ENCODE data around the gene MACROD1. TPM values are rescaled to one million over a fixed set of nuclear protein-coding genes. Genes with fewer than 3 reads are reported as not detected.

Gene MACROD1
- total and polyA plus RNA-seq, 2 of the 13 experiments (the other 11 are each of a cell fraction or from before 2014, with no cell fraction given): 23.1 to 34.5 TPM

GRCh38 chr11:64185175-64185692, 19.3 kb upstream of the MACROD1 start (continued):
- TF ChIP-seq, protein P1, sequence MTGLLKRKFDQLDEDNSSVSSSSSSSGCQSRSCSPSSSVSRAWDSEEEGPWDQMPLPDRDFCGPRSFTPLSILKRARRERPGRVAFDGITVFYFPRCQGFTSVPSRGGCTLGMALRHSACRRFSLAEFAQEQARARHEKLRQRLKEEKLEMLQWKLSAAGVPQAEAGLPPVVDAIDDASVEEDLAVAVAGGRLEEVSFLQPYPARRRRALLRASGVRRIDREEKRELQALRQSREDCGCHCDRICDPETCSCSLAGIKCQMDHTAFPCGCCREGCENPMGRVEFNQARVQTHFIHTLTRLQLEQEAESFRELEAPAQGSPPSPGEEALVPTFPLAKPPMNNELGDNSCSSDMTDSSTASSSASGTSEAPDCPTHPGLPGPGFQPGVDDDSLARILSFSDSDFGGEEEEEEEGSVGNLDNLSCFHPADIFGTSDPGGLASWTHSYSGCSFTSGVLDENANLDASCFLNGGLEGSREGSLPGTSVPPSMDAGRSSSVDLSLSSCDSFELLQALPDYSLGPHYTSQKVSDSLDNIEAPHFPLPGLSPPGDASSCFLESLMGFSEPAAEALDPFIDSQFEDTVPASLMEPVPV (CRISPR knock-in tag; IDR thresholded peaks at IDR 0.05): peak; percentile 96
- no peak for TF ChIP-seq TBX3 (IDR thresholded peaks at IDR 0.05; ENCODE audit: borderline replicate concordance)
- peak; percentile 55; the same call in 1 of the 2 replicates for TF ChIP-seq ZFP36L1 (CRISPR knock-in tag; IDR thresholded peaks at IDR 0.05)
- TF ChIP-seq IKZF1 (IDR thresholded peaks at IDR 0.05): no peak
- no peak for TF ChIP-seq NFIC (IDR thresholded peaks at IDR 0.05; ENCODE audit: low read length)
- TF ChIP-seq ZSCAN29 (CRISPR knock-in tag; conservative IDR thresholded peaks at IDR 0.05): peak; percentile 64
- TF ChIP-seq ETV6 (CRISPR knock-in tag; conservative IDR thresholded peaks at IDR 0.05): peak; percentile 86; the same call in 1 of the 2 replicates
- TF ChIP-seq TMF1 (CRISPR knock-in tag; IDR thresholded peaks at IDR 0.05; ENCODE audit: low read depth): peak; percentile 99
- TF ChIP-seq, protein P2, sequence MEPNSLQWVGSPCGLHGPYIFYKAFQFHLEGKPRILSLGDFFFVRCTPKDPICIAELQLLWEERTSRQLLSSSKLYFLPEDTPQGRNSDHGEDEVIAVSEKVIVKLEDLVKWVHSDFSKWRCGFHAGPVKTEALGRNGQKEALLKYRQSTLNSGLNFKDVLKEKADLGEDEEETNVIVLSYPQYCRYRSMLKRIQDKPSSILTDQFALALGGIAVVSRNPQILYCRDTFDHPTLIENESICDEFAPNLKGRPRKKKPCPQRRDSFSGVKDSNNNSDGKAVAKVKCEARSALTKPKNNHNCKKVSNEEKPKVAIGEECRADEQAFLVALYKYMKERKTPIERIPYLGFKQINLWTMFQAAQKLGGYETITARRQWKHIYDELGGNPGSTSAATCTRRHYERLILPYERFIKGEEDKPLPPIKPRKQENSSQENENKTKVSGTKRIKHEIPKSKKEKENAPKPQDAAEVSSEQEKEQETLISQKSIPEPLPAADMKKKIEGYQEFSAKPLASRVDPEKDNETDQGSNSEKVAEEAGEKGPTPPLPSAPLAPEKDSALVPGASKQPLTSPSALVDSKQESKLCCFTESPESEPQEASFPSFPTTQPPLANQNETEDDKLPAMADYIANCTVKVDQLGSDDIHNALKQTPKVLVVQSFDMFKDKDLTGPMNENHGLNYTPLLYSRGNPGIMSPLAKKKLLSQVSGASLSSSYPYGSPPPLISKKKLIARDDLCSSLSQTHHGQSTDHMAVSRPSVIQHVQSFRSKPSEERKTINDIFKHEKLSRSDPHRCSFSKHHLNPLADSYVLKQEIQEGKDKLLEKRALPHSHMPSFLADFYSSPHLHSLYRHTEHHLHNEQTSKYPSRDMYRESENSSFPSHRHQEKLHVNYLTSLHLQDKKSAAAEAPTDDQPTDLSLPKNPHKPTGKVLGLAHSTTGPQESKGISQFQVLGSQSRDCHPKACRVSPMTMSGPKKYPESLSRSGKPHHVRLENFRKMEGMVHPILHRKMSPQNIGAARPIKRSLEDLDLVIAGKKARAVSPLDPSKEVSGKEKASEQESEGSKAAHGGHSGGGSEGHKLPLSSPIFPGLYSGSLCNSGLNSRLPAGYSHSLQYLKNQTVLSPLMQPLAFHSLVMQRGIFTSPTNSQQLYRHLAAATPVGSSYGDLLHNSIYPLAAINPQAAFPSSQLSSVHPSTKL (CRISPR knock-in tag; IDR thresholded peaks at IDR 0.05): peak; percentile 76
- TF ChIP-seq ZNF260 (CRISPR knock-in tag; IDR thresholded peaks at IDR 0.05; ENCODE audit: borderline replicate concordance, low read depth): 0 out of 2 replicates have a peak, but pooled peaks have one; percentile 72
- TF ChIP-seq, protein P3, sequence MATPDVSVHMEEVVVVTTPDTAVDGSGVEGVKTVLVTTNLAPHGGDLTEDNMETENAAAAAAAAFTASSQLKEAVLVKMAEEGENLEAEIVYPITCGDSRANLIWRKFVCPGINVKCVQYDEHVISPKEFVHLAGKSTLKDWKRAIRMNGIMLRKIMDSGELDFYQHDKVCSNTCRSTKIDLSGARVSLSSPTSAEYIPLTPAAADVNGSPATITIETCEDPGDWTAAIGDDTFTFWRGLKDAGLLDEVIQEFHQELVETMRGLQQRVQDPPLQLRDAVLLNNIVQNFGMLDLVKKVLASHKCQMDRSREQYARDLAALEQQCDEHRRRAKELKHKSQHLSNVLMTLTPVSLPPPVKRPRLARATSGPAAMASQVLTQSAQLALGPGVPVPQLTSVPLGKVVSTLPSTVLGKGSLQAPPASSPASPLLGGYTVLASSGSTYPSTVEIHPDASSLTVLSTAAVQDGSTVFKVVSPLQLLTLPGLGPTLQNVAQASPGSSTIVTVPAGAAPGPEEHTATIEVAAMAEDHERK (CRISPR knock-in tag; IDR thresholded peaks at IDR 0.05; ENCODE audit: low read depth): no peak
- TF ChIP-seq TP53 (CRISPR knock-in tag; conservative IDR thresholded peaks at IDR 0.05): no peak
- peak; percentile 93; the same call in 1 of the 2 replicates for TF ChIP-seq ZFP41 (CRISPR knock-in tag; IDR thresholded peaks at IDR 0.05; ENCODE audit: borderline replicate concordance)
- no peak; the same call in 1 of the 2 replicates for TF ChIP-seq ZNF292 (CRISPR knock-in tag; IDR thresholded peaks at IDR 0.05; ENCODE audit: borderline replicate concordance, low read depth)
- no peak for TF ChIP-seq CC2D1A (CRISPR knock-in tag; IDR thresholded peaks at IDR 0.05)
- peak; percentile 96; the same call in 1 of the 2 replicates for TF ChIP-seq ZNF879 (CRISPR knock-in tag; IDR thresholded peaks at IDR 0.05)
- peak; percentile 23; the same call in 1 of the 2 replicates for TF ChIP-seq MIER3 (CRISPR knock-in tag; IDR thresholded peaks at IDR 0.05; ENCODE audit: borderline replicate concordance)
- TF ChIP-seq MAFK (conservative IDR thresholded peaks at IDR 0.05 in 1 of 2, IDR thresholded peaks at IDR 0.05 in 1 of 2; ENCODE audit: low read length in 2 of 2): no peak
- peak; percentile 99 for TF ChIP-seq ZNF619 (CRISPR knock-in tag; IDR thresholded peaks at IDR 0.05)
- TF ChIP-seq NRL (CRISPR knock-in tag; IDR thresholded peaks at IDR 0.05; ENCODE audit: borderline replicate concordance): peak; percentile 99
- TF ChIP-seq ZNF34 (CRISPR knock-in tag; IDR thresholded peaks at IDR 0.05; ENCODE audit: borderline replicate concordance): peak; percentile 94; the same call in 1 of the 2 replicates
- peak; percentile 66; the same call in 1 of the 2 replicates for TF ChIP-seq ZNF335 (CRISPR knock-in tag; IDR thresholded peaks at IDR 0.05)
- no peak for TF ChIP-seq HHEX (CRISPR knock-in tag; IDR thresholded peaks at IDR 0.05)
- TF ChIP-seq ZSCAN22 (CRISPR knock-in tag; IDR thresholded peaks at IDR 0.05): peak; percentile 85
- TF ChIP-seq CHCHD3 (CRISPR knock-in tag; IDR thresholded peaks at IDR 0.05): peak; percentile 74

All from HepG2 (cell line).